ENCODE results near the gene ZKSCAN8. TPM values are rescaled to one million over a fixed set of nuclear protein-coding genes. Genes with fewer than 3 reads are reported as not detected.

Gene ZKSCAN8
- total RNA-seq, 1 donor from 2014 or later = 25.1 TPM

GRCh38 chr6:28205879-28206278, 64.2 kb downstream of the ZKSCAN8 start:
- Histone ChIP-seq H3K4me2 (ENCODE audit: low read length) (no peak overlapping the region), H3K79me2 (ENCODE audit: insufficient read depth, low read length) (no peaks in the 10 kb centered on the region), H3K27ac (ENCODE audit: low read depth, low read length) (no peak overlapping the region), H3K9ac (ENCODE audit: low read length) (no peak overlapping the region), H3K9me3 (ENCODE audit: insufficient read depth, low read depth, low read length) (peaks cover 2% of the 10 kb centered on the region), H3K4me3 (ENCODE audit: insufficient read depth, low read depth, low read length) (no peak overlapping the region), H2AFZ (ENCODE audit: low read depth, low read length) (no peak overlapping the region), H3K27me3 (ENCODE audit: insufficient read depth, low read length) (peaks cover 55% of the 10 kb centered on the region), H3K4me1 (ENCODE audit: insufficient read depth, low read length) (peaks cover 16% of the 10 kb centered on the region), H4K20me1 (ENCODE audit: insufficient read depth, low read length) (no peaks in the 10 kb centered on the region), H3K36me3 (ENCODE audit: insufficient read depth, low read length) (no peaks in the 10 kb centered on the region)
- peaks cover 5% of the 10 kb centered on the region for H3K4me1 Mint-ChIP-seq (ENCODE audit: low read depth, unreplicated experiment)
- no peak overlapping the region for H3K27ac Mint-ChIP-seq (ENCODE audit: unreplicated experiment)
- no peaks in the 10 kb centered on the region for H3K9me3 Mint-ChIP-seq (ENCODE audit: unreplicated experiment)
- DNase-seq (ENCODE audit: low read depth) (no peak), FAIRE-seq (no peak)
- H3K36me3 Mint-ChIP-seq (ENCODE audit: low read depth, unreplicated experiment) = no peaks in the 10 kb centered on the region
- H3K4me3 Mint-ChIP-seq (ENCODE audit: unreplicated experiment) = no peak overlapping the region
- H3K27me3 Mint-ChIP-seq (ENCODE audit: low read depth, unreplicated experiment) = peaks cover 64% of the 10 kb centered on the region
- TF ChIP-seq EZH2 (IDR thresholded peaks at IDR 0.05; ENCODE audit: insufficient read depth, low read length) (no peak), CTCF (IDR thresholded peaks at IDR 0.05; ENCODE audit: insufficient read depth, low read depth, low read length) (no peak)

GRCh38 chr6:28206527-28206926, 64.8 kb downstream of the ZKSCAN8 start:
- H3K27ac ChIP-seq (ENCODE audit: low read depth, low read length) = no peak overlapping the region
- DNase-seq (ENCODE audit: low read depth) (no peak), FAIRE-seq (no peak)
- Mint-ChIP-seq H3K4me3 (ENCODE audit: unreplicated experiment) (peak overlapping the region; percentile 91), H3K27me3 (ENCODE audit: low read depth, unreplicated experiment) (peaks cover 63% of the 10 kb centered on the region), H3K9me3 (ENCODE audit: unreplicated experiment) (no peaks in the 10 kb centered on the region), H3K36me3 (ENCODE audit: low read depth, unreplicated experiment) (no peaks in the 10 kb centered on the region), H3K27ac (ENCODE audit: unreplicated experiment) (no peak overlapping the region), H3K4me1 (ENCODE audit: low read depth, unreplicated experiment) (peaks cover 5% of the 10 kb centered on the region)
- no peak for TF ChIP-seq CTCF (IDR thresholded peaks at IDR 0.05; ENCODE audit: insufficient read depth, low read depth, low read length)
- no peak for TF ChIP-seq EZH2 (IDR thresholded peaks at IDR 0.05; ENCODE audit: insufficient read depth, low read length)
- no peak overlapping the region for H3K4me3 ChIP-seq (ENCODE audit: insufficient read depth, low read depth, low read length)
- no peak overlapping the region for H2AFZ ChIP-seq (ENCODE audit: low read depth, low read length)
- peaks cover 16% of the 10 kb centered on the region for H3K4me1 ChIP-seq (ENCODE audit: insufficient read depth, low read length)
- no peaks in the 10 kb centered on the region for H4K20me1 ChIP-seq (ENCODE audit: insufficient read depth, low read length)
- peaks cover 58% of the 10 kb centered on the region for H3K27me3 ChIP-seq (ENCODE audit: insufficient read depth, low read length)
- no peak overlapping the region for H3K4me2 ChIP-seq (ENCODE audit: low read length)
- peaks cover 2% of the 10 kb centered on the region for H3K9me3 ChIP-seq (ENCODE audit: insufficient read depth, low read depth, low read length)
- no peaks in the 10 kb centered on the region for H3K36me3 ChIP-seq (ENCODE audit: insufficient read depth, low read length)
- H3K9ac ChIP-seq (ENCODE audit: low read length) = no peak overlapping the region
- no peaks in the 10 kb centered on the region for H3K79me2 ChIP-seq (ENCODE audit: insufficient read depth, low read length)

GRCh38 chr6:28206928-28207509, 65.3 kb downstream of the ZKSCAN8 start:
- Mint-ChIP-seq H3K27ac (ENCODE audit: unreplicated experiment) (no peak overlapping the region), H3K36me3 (ENCODE audit: low read depth, unreplicated experiment) (no peaks in the 10 kb centered on the region), H3K9me3 (ENCODE audit: unreplicated experiment) (no peaks in the 10 kb centered on the region), H3K27me3 (ENCODE audit: low read depth, unreplicated experiment) (peaks cover 63% of the 10 kb centered on the region), H3K4me1 (ENCODE audit: low read depth, unreplicated experiment) (peaks cover 5% of the 10 kb centered on the region), H3K4me3 (ENCODE audit: unreplicated experiment) (peak overlapping the region; percentile 91)
- Histone ChIP-seq H2AFZ (ENCODE audit: low read depth, low read length) (peak overlapping the region; percentile 93), H3K27me3 (ENCODE audit: insufficient read depth, low read length) (peaks cover 62% of the 10 kb centered on the region), H3K4me2 (ENCODE audit: low read length) (peak overlapping the region; percentile 96), H3K9ac (ENCODE audit: low read length) (peak overlapping the region; percentile 65), H4K20me1 (ENCODE audit: insufficient read depth, low read length) (no peaks in the 10 kb centered on the region), H3K36me3 (ENCODE audit: insufficient read depth, low read length) (no peaks in the 10 kb centered on the region), H3K4me1 (ENCODE audit: insufficient read depth, low read length) (peaks cover 18% of the 10 kb centered on the region), H3K9me3 (ENCODE audit: insufficient read depth, low read depth, low read length) (peaks cover 2% of the 10 kb centered on the region), H3K4me3 (ENCODE audit: insufficient read depth, low read depth, low read length) (peak overlapping the region; percentile 64), H3K27ac (ENCODE audit: low read depth, low read length) (no peak overlapping the region), H3K79me2 (ENCODE audit: insufficient read depth, low read length) (no peaks in the 10 kb centered on the region)
- FAIRE-seq (no peak), DNase-seq (ENCODE audit: low read depth) (no peak)
- TF ChIP-seq EZH2 (IDR thresholded peaks at IDR 0.05; ENCODE audit: insufficient read depth, low read length) (no peak), CTCF (IDR thresholded peaks at IDR 0.05; ENCODE audit: insufficient read depth, low read depth, low read length) (no peak)
